Adrenal gland (tissue), 5 donors: ENCODE data around the gene SLC5A4.

ENCODE experiments used
- CTCF ChIP-seq, 6 experiments: fragments of 450-650 bp in 4 of 6; fragments of 200-600 bp in 2 of 6; sonication (generic) in 1 of 6; IDR thresholded peaks; 1 replicate in 5 of 6; 2 replicates in 1 of 6; pipeline versions ENCODE4 v1.5.1 to v1.8.0; 2016 to 2021; ENCODE audit warnings: antibody characterized with exemption in 6 of 6, mild to moderate bottlenecking in 2 of 6, moderate library complexity in 1 of 6
- POLR2A ChIP-seq, 2 donors: fragments of 450-650 bp; IDR thresholded peaks; one replicate each; pipeline ENCODE4 v1.6.1; 2017; ENCODE audit warnings: antibody characterized with exemption in 2 of 2, mild to moderate bottlenecking in 2 of 2, moderate library complexity in 1 of 2
- donor health status: DM: no; HTN: no; CAD: no.

GRCh38 chr22:32267011-32267410, 11.9 kb upstream of the SLC5A4 start:
- no peak for TF ChIP-seq CTCF (IDR thresholded peaks at IDR 0.05)
- no peak for TF ChIP-seq POLR2A (IDR thresholded peaks at IDR 0.05)
